GM21526 (cell line): ENCODE data around the gene PLEKHM2.
A peak's percentile ranks its signal among the peaks of the same experiment; 100 is the strongest.

Source experiments
- ATAC-seq: cut with Tn5 transposase; IDR thresholded peaks from one replicate; pipeline ENCODE4 v1.9.1; 2021; ENCODE audit warnings: moderate library complexity; ENCODE audit not compliant: unreplicated experiment, low FRiP score

Gene PLEKHM2

GRCh38 chr1:15736038-15736891, 52.1 kb downstream of the PLEKHM2 start, which contains the start of gene SLC25A34:
Gene SLC25A34, plus strand, starts transcription at chr1:15736258. Its CDS starts 228 bp downstream, at chr1:15736486.
- no peak for ATAC-seq

- no peak for ATAC-seq
Observed at GRCh38 chr1:15736892-15737261, 52.8 kb downstream of the PLEKHM2 start.

DNA sequence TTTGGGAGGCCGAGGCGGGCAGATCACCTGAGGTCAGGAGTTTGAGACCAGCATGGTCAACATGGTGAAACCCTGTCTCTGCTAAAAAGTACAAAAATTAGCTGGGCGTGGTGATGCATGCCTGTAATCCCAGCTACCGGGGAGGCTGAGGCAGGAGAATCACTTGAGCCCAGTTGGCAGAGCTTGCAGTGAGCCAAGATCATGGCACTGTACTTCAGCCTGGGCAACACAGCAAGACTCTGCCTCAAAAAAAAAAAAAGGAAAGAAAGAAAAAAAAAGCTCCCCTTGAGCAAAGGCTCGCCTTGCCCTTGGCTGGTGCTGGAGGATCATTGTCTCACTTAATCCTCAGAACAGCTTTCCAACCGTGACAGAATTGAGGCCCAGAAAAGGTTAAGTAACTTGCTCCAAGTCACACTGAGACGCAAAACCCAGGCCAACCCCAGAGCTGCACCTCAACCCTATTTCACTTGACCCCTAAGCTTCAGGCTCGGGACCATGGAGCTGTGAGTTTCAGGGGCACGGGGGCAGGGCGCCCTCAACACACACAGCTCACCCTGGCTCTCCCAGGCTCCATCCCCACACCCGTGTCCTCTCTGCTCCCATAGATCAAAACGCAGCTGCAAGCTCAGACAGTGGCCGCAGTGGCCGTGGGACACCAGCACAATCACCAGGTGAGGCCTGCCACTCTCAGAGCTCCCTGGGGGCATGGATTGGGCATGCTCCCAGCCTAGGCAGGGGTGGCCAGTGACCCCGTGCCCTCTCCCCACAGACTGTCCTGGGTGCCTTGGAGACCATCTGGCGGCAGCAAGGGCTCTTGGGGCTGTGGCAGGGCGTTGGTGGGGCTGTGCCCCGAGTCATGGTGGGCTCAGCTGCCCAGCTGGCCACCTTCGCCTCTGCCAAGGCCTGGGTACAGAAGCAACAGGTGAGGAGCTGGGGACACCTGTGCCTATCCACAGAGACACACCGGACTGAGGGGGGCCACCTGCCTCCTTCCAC, 53.5 kb downstream of the PLEKHM2 start:
- no peak for ATAC-seq

GRCh38 chr1:15738416-15739113, 54.4 kb downstream of the PLEKHM2 start:
- no peak for ATAC-seq

- ATAC-seq: no peak
Observed at GRCh38 chr1:15739259-15739658, 55.1 kb downstream of the PLEKHM2 start.

DNA sequence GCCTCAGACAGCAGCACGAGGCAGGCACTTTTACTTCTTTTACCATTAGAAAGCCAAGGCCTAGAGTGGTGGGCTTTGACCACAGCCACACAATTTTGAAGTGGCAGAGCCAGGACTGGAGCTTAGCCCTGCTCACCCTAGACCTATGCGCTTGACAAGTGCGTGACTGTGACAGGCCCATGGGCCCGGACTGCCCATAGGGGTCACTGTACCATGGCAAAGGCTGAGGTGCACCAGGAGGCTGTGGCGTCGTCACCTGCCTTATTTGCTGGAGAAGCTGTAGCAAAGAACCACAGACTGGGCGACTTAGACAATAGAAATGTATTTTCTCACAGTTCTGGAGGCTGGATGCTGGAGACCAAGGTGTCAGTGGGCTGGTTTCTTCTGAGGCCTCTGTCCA, 55.6 kb downstream of the PLEKHM2 start:
- ATAC-seq: no peak

GRCh38 chr1:15740924-15741850, 57.1 kb downstream of the PLEKHM2 start:
- peak; percentile 62 for ATAC-seq

DNA sequence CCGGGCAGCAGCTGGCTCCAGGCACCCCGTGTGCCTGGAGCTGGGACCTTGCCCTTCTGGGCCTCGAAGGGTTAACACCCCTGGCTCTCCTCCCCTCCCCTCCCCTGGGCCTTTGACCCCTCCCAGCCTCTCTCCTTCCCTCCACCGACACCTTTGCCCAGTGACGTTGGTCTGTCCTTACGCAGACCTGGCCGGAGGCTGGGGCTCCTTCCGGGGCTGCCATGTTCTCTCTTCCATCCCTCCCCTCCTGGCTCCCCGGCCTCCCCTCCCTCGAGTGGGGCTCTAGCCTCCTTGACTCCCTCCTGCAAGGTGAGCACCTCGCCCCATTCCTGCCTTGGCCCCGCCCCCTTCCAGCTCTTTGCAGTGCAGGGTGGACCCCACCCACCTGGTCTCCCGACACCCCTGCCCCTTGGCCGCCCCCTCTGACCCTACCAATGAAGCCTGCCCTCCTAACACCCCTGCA, 58.2 kb downstream of the PLEKHM2 start, which contains the start of gene TMEM82:
Gene TMEM82, plus strand, starts transcription at position 161 of the 463 bp plus-strand sequence. Its CDS starts 61 bp downstream, at position 222.
- no peak for ATAC-seq

DNA sequence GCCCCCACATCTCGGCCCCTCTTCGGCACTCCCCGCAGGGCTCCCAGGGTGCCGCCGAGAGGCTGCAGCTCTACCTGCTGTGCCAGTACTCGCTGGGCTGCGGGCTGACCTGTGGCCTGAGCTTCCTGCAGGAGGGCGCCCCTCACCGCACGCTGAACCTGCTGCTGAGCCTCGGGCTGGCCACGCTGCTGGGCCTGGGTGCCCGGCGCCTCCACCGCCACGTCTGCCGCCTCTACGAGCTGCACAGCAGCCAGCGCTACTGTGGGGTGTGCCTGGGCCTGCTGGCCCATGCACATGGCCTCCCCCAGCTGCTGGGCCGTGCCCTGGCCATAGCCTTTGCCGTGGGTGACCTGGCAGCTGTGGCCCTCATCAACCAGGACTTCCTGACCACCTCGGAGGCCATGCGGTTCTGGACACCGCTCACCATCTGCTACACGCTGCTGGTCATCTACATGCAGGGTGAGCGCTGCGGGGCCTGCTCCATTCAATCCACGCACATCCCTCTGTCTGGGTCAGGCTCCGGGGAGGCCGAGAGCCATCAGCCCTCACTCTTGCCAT, 60.1 kb downstream of the PLEKHM2 start:
- ATAC-seq: no peak

- ATAC-seq: no peak
Observed at GRCh38 chr1:15747378-15747777, 63.3 kb downstream of the PLEKHM2 start.

- no peak for ATAC-seq
Observed at GRCh38 chr1:15748264-15748663, 64.1 kb downstream of the PLEKHM2 start.

DNA sequence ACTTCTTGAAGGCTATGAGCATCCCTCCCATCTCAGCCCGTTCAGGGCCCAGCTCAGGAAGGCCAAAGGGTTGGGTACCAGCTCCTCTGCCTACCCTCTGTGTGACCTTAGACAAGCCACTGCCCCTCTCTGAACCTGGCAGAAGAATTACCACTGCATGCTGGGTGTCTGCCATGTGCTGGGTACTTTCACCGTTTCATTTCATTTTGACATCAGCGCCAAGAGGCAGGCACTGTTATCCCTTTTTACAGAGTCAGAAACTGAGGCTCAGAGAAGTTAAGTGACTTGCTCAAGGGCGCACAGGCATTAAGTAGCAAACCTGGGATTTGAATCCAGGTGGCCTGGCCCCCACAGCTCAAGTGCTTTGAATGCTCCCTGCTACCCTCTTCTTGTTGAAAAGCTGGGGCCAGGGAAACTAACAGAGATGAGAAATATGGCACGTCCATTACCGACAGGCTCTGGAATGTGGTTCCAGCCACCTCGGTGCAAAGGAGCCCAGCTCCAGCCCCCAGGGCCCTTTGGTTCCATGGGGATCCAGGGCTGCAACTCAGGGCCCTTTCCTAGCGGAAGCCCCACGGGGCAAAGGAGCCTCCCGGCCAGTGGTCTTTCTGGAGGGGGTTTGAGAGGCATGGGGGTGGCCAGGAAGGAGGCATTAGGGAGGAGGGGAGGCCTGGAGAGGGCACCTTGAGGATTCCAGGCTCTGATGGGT, 64.7 kb downstream of the PLEKHM2 start:
- ATAC-seq: no peak

GRCh38 chr1:15749399-15750291, 65.5 kb downstream of the PLEKHM2 start:
- ATAC-seq: no peak

DNA sequence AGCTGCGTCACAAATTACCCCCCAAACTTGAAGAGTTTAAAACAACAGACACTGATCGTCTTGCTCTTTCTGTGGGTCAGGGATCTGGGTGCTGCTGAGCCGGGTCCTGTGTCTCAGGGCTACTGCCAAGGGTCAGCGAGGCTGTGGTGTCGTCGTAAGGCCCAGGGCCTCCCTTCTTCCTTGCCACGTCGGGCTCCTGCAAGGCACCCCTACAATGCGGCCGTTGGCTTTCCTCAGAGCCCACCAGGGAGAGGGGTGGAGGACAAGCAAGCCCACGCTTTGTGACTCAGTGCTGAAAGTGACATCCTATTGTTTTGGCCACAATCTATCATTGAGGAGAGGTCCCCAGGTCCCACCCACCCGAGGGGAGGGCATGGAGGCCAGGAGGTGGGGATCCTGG, 66.8 kb downstream of the PLEKHM2 start:
- ATAC-seq: no peak

DNA sequence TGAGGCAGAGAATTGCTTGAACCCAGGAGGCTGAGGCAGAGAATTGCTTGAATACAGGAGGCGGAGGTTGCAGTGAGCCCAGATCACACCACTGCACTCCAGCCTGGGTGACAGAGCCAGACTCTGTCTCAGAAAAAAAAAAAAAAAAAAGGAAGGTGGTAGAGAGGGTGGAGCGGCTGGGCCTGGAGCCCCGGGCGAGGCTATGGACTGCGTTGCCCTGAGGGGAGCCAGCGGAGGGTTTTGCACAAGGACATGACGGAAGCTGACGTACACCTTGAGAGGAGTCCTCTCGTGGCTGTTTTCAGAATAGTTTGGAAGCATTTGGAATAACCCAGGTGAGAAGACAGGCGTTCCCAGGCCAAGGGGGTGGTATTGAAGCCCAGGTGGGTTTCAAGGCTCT, 67.6 kb downstream of the PLEKHM2 start:
- ATAC-seq: no peak

DNA sequence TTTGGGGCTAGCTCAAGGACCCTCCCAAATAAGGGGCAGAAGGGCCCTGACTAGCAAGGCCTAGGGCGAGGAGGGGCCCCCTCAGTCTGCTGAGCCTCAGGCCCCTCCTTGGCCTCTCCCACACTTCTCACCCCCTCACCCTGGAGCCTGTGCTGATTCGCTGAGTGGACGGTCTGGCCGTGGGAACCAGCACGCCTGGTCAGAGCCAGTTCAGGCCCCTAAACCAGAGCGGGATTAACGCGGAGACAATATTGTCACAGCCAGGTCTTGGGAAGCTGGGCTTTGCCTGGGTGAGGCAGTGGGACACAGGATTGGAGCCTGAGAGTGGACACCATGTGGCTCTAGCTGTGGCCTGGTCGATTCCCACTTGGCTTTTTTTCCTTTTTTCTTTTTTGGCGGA, 69.7 kb downstream of the PLEKHM2 start:
- ATAC-seq: no peak

GRCh38 chr1:15755021-15755645, 71.0 kb downstream of the PLEKHM2 start:
- no peak for ATAC-seq
